ENCODE results near the gene GAS2L2. TPM values are rescaled to one million over a fixed set of nuclear protein-coding genes. Genes with fewer than 3 reads are reported as not detected.
A peak's percentile ranks its signal among the peaks of the same experiment; 100 is the strongest.

The GAS2L2 gene
- total and polyA plus RNA-seq, 2 experiments from 2014 or later: not detected

GRCh38 chr17:35795007-35795870, 42.2 kb upstream of the GAS2L2 start, which contains the start of gene MMP28:
TSS of gene MMP28 (minus strand) at chr17:35795641. CDS start at chr17:35795377, 264 bp downstream.
- H3K4me1 ChIP-seq (ENCODE audit: insufficient read depth): peaks cover 12% of the 10 kb centered on the region
- H3K27ac ChIP-seq: no peak within 1 kb of the TSS
- peak; percentile 57 for DNase-seq (ENCODE audit: low spot score)
- TF ChIP-seq CTCF (IDR thresholded peaks at IDR 0.05; ENCODE audit: poor library complexity) (no peak), EZH2phosphoT487 (IDR thresholded peaks at IDR 0.05; ENCODE audit: low read depth, severe bottlenecking, unreplicated experiment) (no peak), EZH2 (IDR thresholded peaks at IDR 0.05; ENCODE audit: borderline replicate concordance) (no peak)
- 3% methylated on average over 55 of the region's 89 CpGs for WGBS (ENCODE audit: low lambda C conversion rate, missing lambda C conversion rate)
- no peaks in the 10 kb centered on the region for H4K20me1 ChIP-seq (ENCODE audit: insufficient read depth, poor library complexity, severe bottlenecking)
- H2AFZ ChIP-seq: peak within 1 kb of the TSS; percentile 60
- H3K36me3 ChIP-seq (replicated peaks; ENCODE audit: insufficient read depth, low read depth): no peaks in the 10 kb centered on the region
- peaks cover 60% of the 10 kb centered on the region for H3K27me3 ChIP-seq
- H3K4me3 ChIP-seq: peak within 1 kb of the TSS; percentile 67
- H3K4me2 ChIP-seq: peak within 1 kb of the TSS; percentile 99
- H3K9me2 ChIP-seq (replicated peaks; ENCODE audit: insufficient read depth): no peaks in the 10 kb centered on the region
- H3K9me3 ChIP-seq (ENCODE audit: low read depth): no peaks in the 10 kb centered on the region
- no peaks in the 10 kb centered on the region for H3K79me2 ChIP-seq

- no peak for DNase-seq (ENCODE audit: low spot score)
- Histone ChIP-seq H3K4me2 (no peak overlapping the region), H3K9me3 (ENCODE audit: low read depth) (no peaks in the 10 kb centered on the region), H3K79me2 (no peaks in the 10 kb centered on the region), H4K20me1 (ENCODE audit: insufficient read depth, poor library complexity, severe bottlenecking) (no peaks in the 10 kb centered on the region), H3K36me3 (replicated peaks; ENCODE audit: insufficient read depth, low read depth) (no peaks in the 10 kb centered on the region), H2AFZ (no peak overlapping the region), H3K27me3 (peaks cover 51% of the 10 kb centered on the region), H3K9me2 (replicated peaks; ENCODE audit: insufficient read depth) (no peaks in the 10 kb centered on the region), H3K27ac (no peak overlapping the region), H3K4me1 (ENCODE audit: insufficient read depth) (peaks cover 15% of the 10 kb centered on the region), H3K4me3 (no peak overlapping the region)
- TF ChIP-seq EZH2phosphoT487 (IDR thresholded peaks at IDR 0.05; ENCODE audit: low read depth, severe bottlenecking, unreplicated experiment): no peak
- TF ChIP-seq EZH2 (IDR thresholded peaks at IDR 0.05; ENCODE audit: borderline replicate concordance): no peak
- no peak for TF ChIP-seq CTCF (IDR thresholded peaks at IDR 0.05; ENCODE audit: poor library complexity)
- WGBS (ENCODE audit: low lambda C conversion rate, missing lambda C conversion rate): 64% methylated on average over 3 of the region's 3 CpGs
Measured at GRCh38 chr17:35793257-35793656, 40.2 kb upstream of the GAS2L2 start.

- Histone ChIP-seq H3K27me3 (peaks cover 36% of the 10 kb centered on the region), H4K20me1 (ENCODE audit: insufficient read depth, poor library complexity, severe bottlenecking) (no peaks in the 10 kb centered on the region), H3K79me2 (no peaks in the 10 kb centered on the region), H3K9me3 (ENCODE audit: low read depth) (no peaks in the 10 kb centered on the region), H3K27ac (no peak overlapping the region), H3K9me2 (replicated peaks; ENCODE audit: insufficient read depth) (no peaks in the 10 kb centered on the region), H3K4me2 (no peak overlapping the region), H3K36me3 (replicated peaks; ENCODE audit: insufficient read depth, low read depth) (no peaks in the 10 kb centered on the region), H2AFZ (no peak overlapping the region), H3K4me3 (no peak overlapping the region), H3K4me1 (ENCODE audit: insufficient read depth) (peaks cover 29% of the 10 kb centered on the region)
- no peak for TF ChIP-seq CTCF (IDR thresholded peaks at IDR 0.05; ENCODE audit: poor library complexity)
- no peak for TF ChIP-seq EZH2phosphoT487 (IDR thresholded peaks at IDR 0.05; ENCODE audit: low read depth, severe bottlenecking, unreplicated experiment)
- TF ChIP-seq EZH2 (IDR thresholded peaks at IDR 0.05; ENCODE audit: borderline replicate concordance): no peak
- 52% methylated on average over 9 of the region's 9 CpGs for WGBS (ENCODE audit: low lambda C conversion rate, missing lambda C conversion rate)
- DNase-seq (ENCODE audit: low spot score): no peak
Measured at GRCh38 chr17:35791681-35792350, 38.8 kb upstream of the GAS2L2 start.

All from hepatocyte (in vitro differentiated cells).